Endothelial cell of umbilical vein (primary cell): ENCODE data around the gene CCDC120. TPM values are rescaled to one million over a fixed set of nuclear protein-coding genes. Genes with fewer than 3 reads are reported as not detected.

Source experiments
- BruUV-seq: library from RNA; stranded (reverse); fragments of 400-500 nt; replicated peaks from 2 replicates; lab custom pipeline; 2021; lab: Mats Ljungman, UMichigan
- CTCF ChIA-PET: fragments of 300-600, 350-600 bp; sonication (Branson Sonifier 250); formaldehyde crosslinking; loops from one replicate; lab custom pipeline; 2021; ENCODE audit warnings: antibody characterized with exemption, inconsistent platforms; lab: Charles Lee
- POLR2A ChIA-PET: fragments of 300-600, 350-600 bp; sonication (Branson Sonifier 250); formaldehyde crosslinking; loops from one replicate; lab custom pipeline; 2021; ENCODE audit warnings: antibody characterized with exemption, inconsistent platforms; lab: Charles Lee
- DNase-seq: peaks from one replicate; pipeline ENCODE4 v3.0.0-alpha.2; 2011; ENCODE audit warnings: low read depth, low spot score
- FAIRE-seq: peaks from 2 replicates; lab custom pipeline; 2011; peaks lifted over from hg19 to GRCh38; lab: Jason Lieb, UNC
- H2AFZ ChIP-seq: 2 replicates; pipeline ENCODE4 v1.6.0; 2012; ENCODE audit warnings: low read depth, low read length, control low read depth, inconsistent platforms
- H3K27ac ChIP-seq: 2 replicates; pipeline ENCODE4 v1.5.1; 2011; ENCODE audit warnings: low read depth, mild to moderate bottlenecking, control low read depth, low read length, moderate library complexity; ENCODE audit not compliant: insufficient read depth
- H3K27me3 ChIP-seq, 2 experiments: 2 replicates each; pipeline versions ENCODE4 v1.6.0 to v1.6.1; 2011; ENCODE audit warnings: low read length in 2 of 2, mixed read lengths in 1 of 2; ENCODE audit not compliant: control insufficient read depth in 2 of 2, insufficient read depth in 2 of 2
- H3K36me3 ChIP-seq, 2 experiments: 2 replicates in 1 of 2; 3 replicates in 1 of 2; pipeline ENCODE4 v1.5.1; 2011; ENCODE audit warnings: low read length in 2 of 2, mild to moderate bottlenecking in 1 of 2, moderate library complexity in 1 of 2; ENCODE audit not compliant: control insufficient read depth in 2 of 2, insufficient read depth in 2 of 2; ENCODE audit errors: extremely low read depth in 1 of 2
- H3K4me1 ChIP-seq: 3 replicates; pipeline ENCODE4 v1.5.1; 2011; ENCODE audit warnings: mild to moderate bottlenecking, low read length; ENCODE audit not compliant: control insufficient read depth, insufficient read depth; ENCODE audit errors: extremely low read depth
- H3K4me2 ChIP-seq: 2 replicates; pipeline ENCODE4 v1.6.1; 2011; ENCODE audit warnings: low read length, control low read depth, mixed read lengths; ENCODE audit not compliant: insufficient read depth
- H3K4me3 ChIP-seq, 3 experiments: fragments of 200-600 bp in 1 of 3; sonication (generic), shearing (Covaris generic) in 1 of 3; replicated peaks in 1 of 3; 2 replicates each; pipeline ENCODE4 v1.5.1; 2011 to 2016; ENCODE audit warnings: control low read depth in 3 of 3, low read length in 3 of 3, mild to moderate bottlenecking in 2 of 3, inconsistent platforms in 1 of 3, low read depth in 1 of 3, moderate library complexity in 1 of 3; ENCODE audit not compliant: insufficient read depth in 1 of 3
- H3K79me2 ChIP-seq: 2 replicates; pipeline ENCODE4 v1.6.0; 2012; ENCODE audit warnings: low read length, inconsistent platforms; ENCODE audit not compliant: control insufficient read depth, insufficient read depth
- H3K9ac ChIP-seq: replicated peaks from 2 replicates; pipeline ENCODE3; 2011; ENCODE audit warnings: low read length, control low read depth; ENCODE audit not compliant: insufficient read depth; ENCODE audit errors: extremely low read depth
- H3K9me1 ChIP-seq: replicated peaks from 3 replicates; pipeline ENCODE4 v1.6.0; 2011; ENCODE audit warnings: mild to moderate bottlenecking, low read length; ENCODE audit not compliant: control insufficient read depth, insufficient read depth; ENCODE audit errors: extremely low read depth
- H3K9me3 ChIP-seq: replicated peaks from 2 replicates; pipeline ENCODE4 v1.5.1; 2012; ENCODE audit warnings: low read length, inconsistent platforms; ENCODE audit not compliant: control insufficient read depth, insufficient read depth
- H4K20me1 ChIP-seq: replicated peaks from 2 replicates; pipeline ENCODE3; 2011; ENCODE audit warnings: mild to moderate bottlenecking, low read length; ENCODE audit not compliant: control insufficient read depth, insufficient read depth; ENCODE audit errors: extremely low read depth
- EZH2 ChIP-seq: IDR thresholded peaks from 2 replicates; pipeline ENCODE4 v1.6.1; 2012; ENCODE audit warnings: borderline replicate concordance, low read depth, mild to moderate bottlenecking, moderate library complexity, low read length, inconsistent platforms; ENCODE audit not compliant: severe bottlenecking
- FOS ChIP-seq: IDR thresholded peaks from 2 replicates; pipeline ENCODE4 v1.6.1; 2011; ENCODE audit warnings: mild to moderate bottlenecking, low read length, moderate library complexity, borderline replicate concordance; ENCODE audit not compliant: insufficient read depth
- GATA2 ChIP-seq: IDR thresholded peaks from 2 replicates; pipeline ENCODE4 v1.7.0; 2011; ENCODE audit warnings: low read depth, mild to moderate bottlenecking, moderate library complexity, mixed read lengths, low read length; ENCODE audit not compliant: insufficient read length, insufficient read depth
- JUN ChIP-seq: IDR thresholded peaks from 2 replicates; pipeline ENCODE4 v1.6.1; 2011; ENCODE audit warnings: borderline replicate concordance, low read depth; ENCODE audit not compliant: insufficient read length, insufficient read depth
- MYC ChIP-seq: IDR thresholded peaks from one replicate; pipeline ENCODE4 v1.6.1; 2011; ENCODE audit warnings: mild to moderate bottlenecking, low read depth, low read length
- POLR2A ChIP-seq: IDR thresholded peaks from 2 replicates; pipeline ENCODE4 v1.6.1; 2012; ENCODE audit warnings: low read depth, mild to moderate bottlenecking, control low read depth, low read length
- POLR2AphosphoS5 ChIP-seq: IDR thresholded peaks from 2 replicates; pipeline ENCODE4 v1.6.1; 2012; ENCODE audit warnings: low read depth, mild to moderate bottlenecking, control low read depth, low read length, moderate library complexity; ENCODE audit not compliant: insufficient read depth
- dilution Hi-C: fragments of 300-500 bp; cut with MboI; formaldehyde crosslinking; loops from one replicate; pipeline ENCODE4 v1.15.0; 2019; ENCODE audit warnings: low sequenced_read_pairs; ENCODE audit not compliant: extremely low pct_ligation_motif_present
- intact Hi-C: fragments of 100-400 bp; cut with micrococcal nuclease; formaldehyde crosslinking; loops from one replicate; pipeline ENCODE4 v1.10.0; 2022
- polyA plus RNA-seq, 4 experiments: library from polyadenylated mRNA; depleted of rRNA in 3 of 4; stranded (reverse) in 3 of 4; unstranded in 1 of 4; fragments of >200 nt; gene quantifications; 2 replicates each; pipeline versions ENCODE4 v1.2.1 to v1.2.3, GENCODE V29; 2011 to 2012; ENCODE audit warnings: missing spikeins in 1 of 4
- total RNA-seq: library from RNA; stranded (reverse); gene quantifications from 2 replicates; pipeline ENCODE4 v1.2.3, GENCODE V29; 2021
- TF ChIP-seq, protein P1 (sequence below): IDR thresholded peaks from 2 replicates; pipeline ENCODE4 v1.6.1; 2011; ENCODE audit not compliant: insufficient read depth, insufficient read length
- TF ChIP-seq, protein P2 (sequence below), 2 donors: IDR thresholded peaks; 1 replicate in 1 of 2; 2 replicates in 1 of 2; pipeline ENCODE4 v1.5.1; 2011; ENCODE audit warnings: low read length in 2 of 2, mild to moderate bottlenecking in 2 of 2, moderate library complexity in 2 of 2, control low read depth in 1 of 2, inconsistent platforms in 1 of 2, low read depth in 1 of 2; ENCODE audit not compliant: insufficient read depth in 1 of 2; ENCODE audit errors: extremely low read depth in 1 of 2

Gene CCDC120
- total and polyA plus RNA-seq, 2 donors (not counting 3 experiments of a cell fraction or from before 2014, with no cell fraction given) = 2.8 to 5.7 TPM

DNA sequence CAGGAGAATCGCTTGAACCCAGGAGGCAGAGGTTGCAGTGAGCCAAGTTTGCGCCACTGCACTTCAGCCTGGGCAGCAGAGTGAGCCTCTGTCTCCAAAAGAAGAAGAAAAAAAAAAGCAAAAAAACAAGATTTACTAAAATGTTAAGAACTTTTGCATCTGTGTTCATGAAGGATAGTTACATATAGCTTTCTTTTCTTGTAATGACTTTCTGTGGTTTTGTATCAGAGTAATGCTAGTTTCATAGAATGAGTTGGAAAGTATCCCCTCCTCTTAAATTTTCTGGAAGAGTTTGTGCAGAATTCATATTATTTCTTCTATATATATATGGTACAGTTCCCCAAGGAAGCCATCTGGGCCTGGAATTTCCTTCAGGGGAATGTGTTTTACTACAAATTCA is 39.7 kb upstream of the CCDC120 start:
- H4K20me1 ChIP-seq = no peaks in the 10 kb centered on the region
- DNase-seq = no peak
- H3K9ac ChIP-seq = no peak overlapping the region
- H3K4me3 ChIP-seq = no peak overlapping the region
- ChIA-PET CTCF (interaction anchor here (0.7 to 1.7 kb wide), 2 partner anchors 12 to 18 kb away, joined by 3 read pairs; no protein-coding TSS in a partner anchor), POLR2A (no interaction called here)
- no peak for FAIRE-seq
- H3K9me3 ChIP-seq = no peaks in the 10 kb centered on the region
- H3K9me1 ChIP-seq = no peaks in the 10 kb centered on the region
- no peak overlapping the region for H2AFZ ChIP-seq
- no peak overlapping the region for H3K4me2 ChIP-seq
- TF ChIP-seq POLR2AphosphoS5 = no peak
- no peak for TF ChIP-seq JUN
- no peak for TF ChIP-seq GATA2
- TF ChIP-seq, protein P1, sequence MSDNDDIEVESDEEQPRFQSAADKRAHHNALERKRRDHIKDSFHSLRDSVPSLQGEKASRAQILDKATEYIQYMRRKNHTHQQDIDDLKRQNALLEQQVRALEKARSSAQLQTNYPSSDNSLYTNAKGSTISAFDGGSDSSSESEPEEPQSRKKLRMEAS = no peak
- no peak for TF ChIP-seq POLR2A
- intact Hi-C loops = no loop called here
- BruUV-seq = no TSS peak
- no peaks in the 10 kb centered on the region for H3K4me1 ChIP-seq
- dilution Hi-C loops = no loop called here
- H3K79me2 ChIP-seq = no peaks in the 10 kb centered on the region
- no peaks in the 10 kb centered on the region for H3K27me3 ChIP-seq
- no peaks in the 10 kb centered on the region for H3K36me3 ChIP-seq
- no peak overlapping the region for H3K27ac ChIP-seq

DNA sequence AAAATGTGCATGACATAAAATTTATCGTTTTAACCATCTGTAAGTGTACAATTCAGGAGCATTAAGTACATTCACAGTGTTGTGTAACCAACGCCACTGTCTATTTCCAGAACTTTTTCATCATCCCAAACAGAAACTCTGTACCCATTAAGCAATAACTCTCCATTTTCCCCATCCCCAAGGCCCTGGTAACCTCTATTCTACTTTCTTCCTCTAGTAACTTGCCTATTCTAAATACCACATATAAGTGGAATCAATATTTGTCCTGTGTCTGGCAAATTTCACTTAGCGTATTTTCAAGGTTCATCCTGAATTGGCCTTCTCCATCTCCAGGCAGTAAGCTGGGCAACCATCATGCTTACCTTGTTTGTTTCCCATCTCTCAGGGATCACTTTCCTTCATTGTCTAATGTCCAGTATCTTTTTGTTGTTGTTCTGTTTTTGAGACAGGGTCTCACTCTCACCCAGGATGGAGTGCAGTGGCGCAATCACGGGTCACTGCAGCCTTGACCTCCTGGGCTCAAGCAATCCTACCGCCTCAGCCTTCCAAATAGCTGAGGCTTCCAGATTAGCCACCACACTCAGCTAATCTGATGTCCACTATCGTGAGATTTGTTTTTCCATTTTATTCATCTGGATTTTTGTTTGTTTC is 39.1 kb upstream of the CCDC120 start:
- no peaks in the 10 kb centered on the region for H3K9me1 ChIP-seq

More for the DNA sequence above, 39.1 kb upstream of the CCDC120 start:
- dilution Hi-C loops (no loop called here), intact Hi-C loops (no loop called here)
- TF ChIP-seq MYC (no peak), JUN (no peak), EZH2 (no peak), FOS (no peak), GATA2 (no peak), POLR2A (no peak), POLR2AphosphoS5 (no peak)
- TF ChIP-seq, protein P2, sequence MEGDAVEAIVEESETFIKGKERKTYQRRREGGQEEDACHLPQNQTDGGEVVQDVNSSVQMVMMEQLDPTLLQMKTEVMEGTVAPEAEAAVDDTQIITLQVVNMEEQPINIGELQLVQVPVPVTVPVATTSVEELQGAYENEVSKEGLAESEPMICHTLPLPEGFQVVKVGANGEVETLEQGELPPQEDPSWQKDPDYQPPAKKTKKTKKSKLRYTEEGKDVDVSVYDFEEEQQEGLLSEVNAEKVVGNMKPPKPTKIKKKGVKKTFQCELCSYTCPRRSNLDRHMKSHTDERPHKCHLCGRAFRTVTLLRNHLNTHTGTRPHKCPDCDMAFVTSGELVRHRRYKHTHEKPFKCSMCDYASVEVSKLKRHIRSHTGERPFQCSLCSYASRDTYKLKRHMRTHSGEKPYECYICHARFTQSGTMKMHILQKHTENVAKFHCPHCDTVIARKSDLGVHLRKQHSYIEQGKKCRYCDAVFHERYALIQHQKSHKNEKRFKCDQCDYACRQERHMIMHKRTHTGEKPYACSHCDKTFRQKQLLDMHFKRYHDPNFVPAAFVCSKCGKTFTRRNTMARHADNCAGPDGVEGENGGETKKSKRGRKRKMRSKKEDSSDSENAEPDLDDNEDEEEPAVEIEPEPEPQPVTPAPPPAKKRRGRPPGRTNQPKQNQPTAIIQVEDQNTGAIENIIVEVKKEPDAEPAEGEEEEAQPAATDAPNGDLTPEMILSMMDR (IDR thresholded peaks at IDR 0.05; ENCODE audit: extremely low read depth in 1 of 2, insufficient read depth in 1 of 2, low read depth in 1 of 2, low read length in 2 of 2) = no peak
- TF ChIP-seq, protein P1 = no peak
- Histone ChIP-seq H3K27me3 (no peaks in the 10 kb centered on the region), H3K79me2 (no peaks in the 10 kb centered on the region), H4K20me1 (no peaks in the 10 kb centered on the region), H3K9me3 (no peaks in the 10 kb centered on the region), H3K36me3 (no peaks in the 10 kb centered on the region), H3K4me2 (no peak overlapping the region), H3K4me3 (no peak overlapping the region), H3K9ac (no peak overlapping the region), H3K27ac (no peak overlapping the region), H3K4me1 (no peaks in the 10 kb centered on the region), H2AFZ (no peak overlapping the region)
- POLR2A ChIA-PET = no interaction called here
- CTCF ChIA-PET = interaction anchor here (0.7 to 1.7 kb wide), 2 partner anchors 12 to 17 kb away, joined by 3 read pairs; no protein-coding TSS in a partner anchor
- DNase-seq (no peak), FAIRE-seq (peak; percentile 28)
- no TSS peak for BruUV-seq
